ENCODE results near the gene GATD1. TPM values are rescaled to one million over a fixed set of nuclear protein-coding genes. Genes with fewer than 3 reads are reported as not detected.

Gene GATD1
- total RNA-seq, 4 donors from 2014 or later, result 20.2 to 38.7 (median 21.6) TPM

- 26 to 28% methylated on average over 6 to 15 of the region's 61 CpGs for WGBS, 2 donors
- peak overlapping the region; percentile 2 to 54 (median 27) for H3K4me3 ChIP-seq
- no peak for TF ChIP-seq POLR2A (IDR thresholded peaks at IDR 0.05)
- TF ChIP-seq, protein P1, sequence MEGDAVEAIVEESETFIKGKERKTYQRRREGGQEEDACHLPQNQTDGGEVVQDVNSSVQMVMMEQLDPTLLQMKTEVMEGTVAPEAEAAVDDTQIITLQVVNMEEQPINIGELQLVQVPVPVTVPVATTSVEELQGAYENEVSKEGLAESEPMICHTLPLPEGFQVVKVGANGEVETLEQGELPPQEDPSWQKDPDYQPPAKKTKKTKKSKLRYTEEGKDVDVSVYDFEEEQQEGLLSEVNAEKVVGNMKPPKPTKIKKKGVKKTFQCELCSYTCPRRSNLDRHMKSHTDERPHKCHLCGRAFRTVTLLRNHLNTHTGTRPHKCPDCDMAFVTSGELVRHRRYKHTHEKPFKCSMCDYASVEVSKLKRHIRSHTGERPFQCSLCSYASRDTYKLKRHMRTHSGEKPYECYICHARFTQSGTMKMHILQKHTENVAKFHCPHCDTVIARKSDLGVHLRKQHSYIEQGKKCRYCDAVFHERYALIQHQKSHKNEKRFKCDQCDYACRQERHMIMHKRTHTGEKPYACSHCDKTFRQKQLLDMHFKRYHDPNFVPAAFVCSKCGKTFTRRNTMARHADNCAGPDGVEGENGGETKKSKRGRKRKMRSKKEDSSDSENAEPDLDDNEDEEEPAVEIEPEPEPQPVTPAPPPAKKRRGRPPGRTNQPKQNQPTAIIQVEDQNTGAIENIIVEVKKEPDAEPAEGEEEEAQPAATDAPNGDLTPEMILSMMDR (IDR thresholded peaks at IDR 0.05), result no peak
- no peak for DNase-seq
- intact Hi-C loops (cut with DNase I), result loop anchor here (10.0 kb wide), 1 partner anchor 62 kb away; no protein-coding TSS in a partner anchor
- H3K27ac ChIP-seq, result peak overlapping the region; percentile 75 to 88 (median 78)
- no peaks in the 10 kb centered on the region for H3K9me3 ChIP-seq
- H3K4me1 ChIP-seq, result peaks cover 36 to 75% (median 49%) of the 10 kb centered on the region in 3 donors
- H3K27me3 ChIP-seq, result peaks cover 0 to 65% (median 1%) of the 10 kb centered on the region in 4 donors
- peaks cover 3 to 44% (median 9%) of the 10 kb centered on the region in 3 donors for H3K36me3 ChIP-seq
Measured at GRCh38 chr11:726278-727220, 50.7 kb downstream of the GATD1 start.

GRCh38 chr11:725624-726202 lies 51.6 kb downstream of the GATD1 start:
- TF ChIP-seq POLR2A (IDR thresholded peaks at IDR 0.05), result no peak
- TF ChIP-seq, protein P1 (IDR thresholded peaks at IDR 0.05), result no peak
- peak overlapping the region; percentile 2 to 54 (median 27) for H3K4me3 ChIP-seq
- peak overlapping the region; percentile 75 to 88 (median 78) for H3K27ac ChIP-seq
- H3K36me3 ChIP-seq, result peaks cover 12 to 52% (median 17%) of the 10 kb centered on the region in 3 donors
- DNase-seq, result no peak
- H3K9me3 ChIP-seq, result no peaks in the 10 kb centered on the region
- H3K4me1 ChIP-seq, result peaks cover 44 to 84% (median 58%) of the 10 kb centered on the region in 3 donors
- intact Hi-C loops (cut with DNase I), result loop anchor here (10.0 kb wide), 1 partner anchor 61 kb away; no protein-coding TSS in a partner anchor
- H3K27me3 ChIP-seq, result peaks cover 0 to 72% (median 3%) of the 10 kb centered on the region in 4 donors
- WGBS, 2 donors, result 40 to 47% methylated on average over 1 to 4 of the region's 53 CpGs

GRCh38 chr11:724778-725386 lies 52.4 kb downstream of the GATD1 start:
- peaks cover 12 to 61% (median 22%) of the 10 kb centered on the region in 3 donors for H3K36me3 ChIP-seq

GRCh38 chr11:724049-724777 lies 53.1 kb downstream of the GATD1 start:
- intact Hi-C loops (cut with DNase I), result loop anchor here (5.0 to 10.0 kb wide), 2 partner anchors 59 to 167 kb away; no protein-coding TSS in a partner anchor
- TF ChIP-seq, protein P1 (IDR thresholded peaks at IDR 0.05), result no peak
- no peak for TF ChIP-seq POLR2A (IDR thresholded peaks at IDR 0.05)
- H3K4me3 ChIP-seq, result no peak overlapping the region
- no peak for DNase-seq
- WGBS, 2 donors, result 87 to 90% methylated on average over 3 to 4 of the region's 19 CpGs
- H3K27ac ChIP-seq, result no peak overlapping the region
- peaks cover 0 to 82% (median 3%) of the 10 kb centered on the region in 4 donors for H3K27me3 ChIP-seq
- H3K4me1 ChIP-seq, result peaks cover 45 to 89% (median 58%) of the 10 kb centered on the region in 3 donors
- H3K9me3 ChIP-seq, result no peaks in the 10 kb centered on the region
- peaks cover 12 to 67% (median 22%) of the 10 kb centered on the region in 3 donors for H3K36me3 ChIP-seq

More at GRCh38 chr11:724778-725386, 52.4 kb downstream of the GATD1 start:
- Histone ChIP-seq H3K27me3 (peaks cover 0 to 80% (median 3%) of the 10 kb centered on the region in 4 donors), H3K27ac (peak overlapping the region in 2 of 4 donors; percentile 81 to 88), H3K4me1 (peaks cover 45 to 92% (median 62%) of the 10 kb centered on the region in 3 donors), H3K9me3 (no peaks in the 10 kb centered on the region), H3K4me3 (no peak overlapping the region)
- DNase-seq, result no peak
- intact Hi-C loops (cut with DNase I), result loop anchor here (5.0 to 10.0 kb wide), 2 partner anchors 60 to 168 kb away; no protein-coding TSS in a partner anchor
- no peak for TF ChIP-seq POLR2A (IDR thresholded peaks at IDR 0.05)
- WGBS, 2 donors, result 50 to 72% methylated on average over 2 to 7 of the region's 18 CpGs

Measured in esophagus squamous epithelium (tissue), 5 donors.